ENCODE data around the gene AOAH. TPM values are rescaled to one million over a fixed set of nuclear protein-coding genes. Genes with fewer than 3 reads are reported as not detected.

Gene AOAH
- total RNA-seq, 1 experiment from 2014 or later: 0.39 TPM

DNA sequence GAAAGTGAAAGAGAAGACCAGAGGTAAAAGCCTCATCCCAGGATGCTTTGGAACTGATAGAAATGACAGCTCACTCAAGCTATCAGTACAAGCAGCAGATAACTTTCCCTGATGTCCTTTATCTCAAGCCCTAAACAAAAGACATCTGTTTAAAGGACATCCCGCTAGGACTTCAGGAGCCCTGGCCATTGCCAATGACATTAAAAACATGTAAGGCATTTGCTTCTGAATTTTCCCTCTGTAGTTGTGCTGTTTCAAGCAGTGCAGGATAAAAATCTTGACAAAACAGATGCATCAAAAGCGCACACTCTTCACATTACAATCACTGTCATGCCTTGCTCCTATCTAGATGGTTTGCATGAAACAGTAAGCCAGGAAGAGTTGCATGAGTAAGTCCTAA is 159.8 kb downstream of the AOAH start:
- no peak overlapping the region for H2AFZ ChIP-seq (ENCODE audit: low read length)
- H3K27me3 Mint-ChIP-seq (ENCODE audit: low read depth): no peaks in the 10 kb centered on the region
- no CpG with 5 or more reads among the region's 2 CpGs for WGBS (ENCODE audit: extremely low coverage, insufficient read length, low lambda C conversion rate)

More for the DNA sequence above, 159.8 kb downstream of the AOAH start:
- no peak for DNase-seq
- Histone ChIP-seq H2AK5ac (ENCODE audit: insufficient read length, low read length) (no peak overlapping the region), H3K9me3 (ENCODE audit: control insufficient read depth, low read depth, low read length) (no peaks in the 10 kb centered on the region), H4K5ac (ENCODE audit: insufficient read length, low read depth, low read length) (no peak overlapping the region), H3K27me3 (ENCODE audit: insufficient read depth, low read length) (no peaks in the 10 kb centered on the region), H3K4me2 (ENCODE audit: insufficient read depth, insufficient read length, low read length) (no peak overlapping the region), H2BK5ac (ENCODE audit: insufficient read length, low read length) (no peak overlapping the region), H4K8ac (replicated peaks; ENCODE audit: insufficient read length, low read depth, low read length) (no peak overlapping the region), H2BK12ac (ENCODE audit: insufficient read length, low read depth, low read length) (no peak overlapping the region), H3K9ac (ENCODE audit: extremely low read depth, insufficient read length, low read length) (no peak overlapping the region), H3K23ac (ENCODE audit: insufficient read length, low read depth, low read length) (no peak overlapping the region), H3K56ac (ENCODE audit: insufficient read length, low read depth, low read length) (no peak overlapping the region), H2BK120ac (ENCODE audit: low read depth, low read length, poor library complexity, severe bottlenecking) (no peak overlapping the region), H3K23me2 (ENCODE audit: insufficient read length, low read depth, low read length, poor library complexity, severe bottlenecking) (no peaks in the 10 kb centered on the region), H3K79me1 (ENCODE audit: insufficient read depth, low read depth, low read length, poor library complexity, severe bottlenecking) (no peaks in the 10 kb centered on the region), H3K4ac (ENCODE audit: low read depth, low read length) (no peak overlapping the region), H2BK20ac (ENCODE audit: low read depth, low read length, poor library complexity, severe bottlenecking) (peak overlapping the region; percentile 32), H3T11ph (ENCODE audit: low read length) (no peak overlapping the region), H3K18ac (ENCODE audit: insufficient read length, low read depth, low read length) (no peak overlapping the region), H3K79me2 (ENCODE audit: insufficient read depth, low read length) (no peaks in the 10 kb centered on the region), H4K91ac (ENCODE audit: insufficient read length, low read depth, low read length) (no peak overlapping the region), H3K4me1 (ENCODE audit: insufficient read depth, low read length) (peaks cover 12% of the 10 kb centered on the region; the same call in 1 of the 2 replicates), H4K20me1 (ENCODE audit: control insufficient read depth, insufficient read depth, insufficient read length) (no peaks in the 10 kb centered on the region), H3K27ac (ENCODE audit: insufficient read length, low read depth, low read length) (no peak overlapping the region), H3K14ac (ENCODE audit: insufficient read depth, low read length) (no peak overlapping the region), H2BK15ac (ENCODE audit: low read depth, low read length) (no peak overlapping the region)
- H3K4me3 Mint-ChIP-seq: no peak overlapping the region
- TF ChIP-seq, protein P1, sequence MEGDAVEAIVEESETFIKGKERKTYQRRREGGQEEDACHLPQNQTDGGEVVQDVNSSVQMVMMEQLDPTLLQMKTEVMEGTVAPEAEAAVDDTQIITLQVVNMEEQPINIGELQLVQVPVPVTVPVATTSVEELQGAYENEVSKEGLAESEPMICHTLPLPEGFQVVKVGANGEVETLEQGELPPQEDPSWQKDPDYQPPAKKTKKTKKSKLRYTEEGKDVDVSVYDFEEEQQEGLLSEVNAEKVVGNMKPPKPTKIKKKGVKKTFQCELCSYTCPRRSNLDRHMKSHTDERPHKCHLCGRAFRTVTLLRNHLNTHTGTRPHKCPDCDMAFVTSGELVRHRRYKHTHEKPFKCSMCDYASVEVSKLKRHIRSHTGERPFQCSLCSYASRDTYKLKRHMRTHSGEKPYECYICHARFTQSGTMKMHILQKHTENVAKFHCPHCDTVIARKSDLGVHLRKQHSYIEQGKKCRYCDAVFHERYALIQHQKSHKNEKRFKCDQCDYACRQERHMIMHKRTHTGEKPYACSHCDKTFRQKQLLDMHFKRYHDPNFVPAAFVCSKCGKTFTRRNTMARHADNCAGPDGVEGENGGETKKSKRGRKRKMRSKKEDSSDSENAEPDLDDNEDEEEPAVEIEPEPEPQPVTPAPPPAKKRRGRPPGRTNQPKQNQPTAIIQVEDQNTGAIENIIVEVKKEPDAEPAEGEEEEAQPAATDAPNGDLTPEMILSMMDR (conservative IDR thresholded peaks at IDR 0.05): no peak
- H3K9me3 Mint-ChIP-seq: peaks cover 10 to 15% of the 10 kb centered on the region in 2 experiments
- H3K4me1 Mint-ChIP-seq: peaks cover 50% of the 10 kb centered on the region in 2 experiments
- peak overlapping the region in 1 of 3 experiments; percentile 20; a peak in 1 of 7 replicates for H3K27ac Mint-ChIP-seq
- H3K36me3 Mint-ChIP-seq (ENCODE audit: insufficient read depth in 1 of 3, low read depth in 3 of 3): peaks cover 2 to 22% (median 5%) of the 10 kb centered on the region in 3 experiments

Data from H9 (cell line).